A673 (cell line): ENCODE results near the gene LIN54. TPM values are rescaled to one million over a fixed set of nuclear protein-coding genes. Genes with fewer than 3 reads are reported as not detected.

Experiments
- BruUV-seq: library from RNA; stranded (reverse); fragments of 400-500 nt; replicated peaks from 2 replicates; lab custom pipeline; 2021; lab: Mats Ljungman, UMichigan
- CTCF ChIA-PET: fragments of 300-600 bp; sonication (Branson Sonifier 250); formaldehyde crosslinking; loops from one replicate; lab custom pipeline; 2022; ENCODE audit warnings: antibody characterized with exemption; lab: Charles Lee
- POLR2A ChIA-PET: fragments of 300-600 bp; sonication (Branson Sonifier 250); formaldehyde crosslinking; loops from one replicate; lab custom pipeline; 2022; ENCODE audit warnings: antibody characterized with exemption; ENCODE audit not compliant: low non-redundant PET; lab: Charles Lee
- DNase-seq: peaks from one replicate; pipeline ENCODE4 v3.0.0-alpha.2; 2015; ENCODE audit warnings: low spot score
- H3K27ac ChIP-seq: fragments of 200-600 bp; sonication (generic); 2 replicates; pipeline ENCODE4 v1.5.1; 2016; ENCODE audit warnings: mixed run types, low read depth, mild to moderate bottlenecking, mixed read lengths, antibody characterized with exemption, low read length; ENCODE audit not compliant: poor library complexity, severe bottlenecking
- H3K27me3 ChIP-seq: fragments of 200-600 bp; sonication (generic); replicated peaks from 2 replicates; pipeline ENCODE4 v1.6.1; 2017; ENCODE audit warnings: mixed run types, low read depth, mild to moderate bottlenecking, mixed read lengths, antibody characterized with exemption, low read length; ENCODE audit not compliant: insufficient read depth, poor library complexity
- H3K36me3 ChIP-seq: fragments of 200-600 bp; sonication (generic); 2 replicates; pipeline ENCODE4 v1.6.1; 2016; ENCODE audit warnings: mixed run types, mild to moderate bottlenecking, mixed read lengths, antibody characterized with exemption, low read length; ENCODE audit not compliant: insufficient read depth, poor library complexity, severe bottlenecking
- H3K4me1 ChIP-seq: fragments of 200-600 bp; sonication (generic); 2 replicates; pipeline ENCODE4 v1.6.1; 2017; ENCODE audit warnings: mixed run types, mild to moderate bottlenecking, mixed read lengths, antibody characterized with exemption, low read length; ENCODE audit not compliant: insufficient read depth, poor library complexity, severe bottlenecking
- H3K4me3 ChIP-seq: fragments of 200-600 bp; sonication (generic); 2 replicates; pipeline ENCODE4 v1.5.1; 2016; ENCODE audit warnings: low read depth, mixed run types, mild to moderate bottlenecking, mixed read lengths, low read length; ENCODE audit not compliant: poor library complexity, severe bottlenecking
- H3K9me3 ChIP-seq: fragments of 200-600 bp; sonication (generic); 2 replicates; pipeline ENCODE4 v1.6.1; 2016; ENCODE audit warnings: mixed run types, low read depth, mild to moderate bottlenecking, mixed read lengths, antibody characterized with exemption, low read length; ENCODE audit not compliant: poor library complexity, severe bottlenecking
- EZH2 ChIP-seq: fragments of 200-600 bp; sonication (generic); IDR thresholded peaks from 2 replicates; pipeline ENCODE4 v1.6.1; 2017; ENCODE audit warnings: borderline replicate concordance, low read depth, mild to moderate bottlenecking, mixed read lengths, antibody characterized with exemption, low read length; ENCODE audit not compliant: poor library complexity, severe bottlenecking
- intact Hi-C: fragments of 100-400 bp; cut with micrococcal nuclease; formaldehyde crosslinking; loops from one replicate; pipeline ENCODE4 v1.10.0; 2022; ENCODE audit not compliant: unreplicated experiment
- total RNA-seq: library from RNA; stranded (reverse); gene quantifications from 2 replicates; pipeline ENCODE4 v1.2.3, GENCODE V29; 2021
- TF ChIP-seq, protein P1 (sequence below): fragments of 300-800, 200-600 bp; sonication (generic); conservative IDR thresholded peaks from 2 replicates; pipeline ENCODE4 v1.5.1; 2017; ENCODE audit warnings: low read depth, mild to moderate bottlenecking, antibody characterized with exemption, low read length, moderate library complexity, mixed read lengths

The LIN54 gene
- total RNA-seq, 1 experiment from 2014 or later, result 16.0 TPM

DNA sequence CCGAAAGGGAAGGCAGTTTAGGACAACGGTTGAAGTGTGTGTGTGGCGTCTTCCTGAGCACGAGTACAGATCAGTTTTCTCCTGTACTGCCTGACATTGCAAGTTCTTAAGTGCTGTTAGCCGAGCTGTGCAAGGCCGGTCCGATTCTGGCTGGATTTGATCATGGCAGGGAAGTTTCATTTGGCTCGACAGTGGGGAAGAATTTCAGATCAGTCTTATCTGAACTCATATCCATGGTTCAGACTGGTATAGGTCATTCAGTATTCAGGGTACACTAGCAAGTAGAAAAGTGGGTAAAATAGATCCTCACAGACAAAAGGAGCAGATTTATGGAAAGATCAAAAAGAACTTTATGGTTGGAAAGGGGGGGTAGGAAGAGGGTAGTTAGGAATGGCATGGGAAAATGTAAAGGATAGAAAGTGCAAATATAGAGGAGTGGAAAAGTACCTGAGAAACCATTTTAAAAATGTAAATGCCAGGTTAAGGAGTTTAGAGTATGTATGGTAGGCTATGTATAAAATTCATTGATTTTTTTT lies 109.4 kb downstream of the LIN54 start:
- no peaks in the 10 kb centered on the region for H3K4me1 ChIP-seq
- ChIA-PET CTCF (no interaction called here), POLR2A (interaction anchor here (0.5 kb wide), 1 partner anchor 134 kb away, joined by 14 read pairs; the partner anchor contains the start of gene COPS4)
- intact Hi-C loops, result loop anchor here (2.0 kb wide), 1 partner anchor 112 kb away; no protein-coding TSS in a partner anchor
- peak overlapping the region; percentile 98 for H3K27ac ChIP-seq
- TF ChIP-seq EZH2, result no peak
- TF ChIP-seq, protein P1, sequence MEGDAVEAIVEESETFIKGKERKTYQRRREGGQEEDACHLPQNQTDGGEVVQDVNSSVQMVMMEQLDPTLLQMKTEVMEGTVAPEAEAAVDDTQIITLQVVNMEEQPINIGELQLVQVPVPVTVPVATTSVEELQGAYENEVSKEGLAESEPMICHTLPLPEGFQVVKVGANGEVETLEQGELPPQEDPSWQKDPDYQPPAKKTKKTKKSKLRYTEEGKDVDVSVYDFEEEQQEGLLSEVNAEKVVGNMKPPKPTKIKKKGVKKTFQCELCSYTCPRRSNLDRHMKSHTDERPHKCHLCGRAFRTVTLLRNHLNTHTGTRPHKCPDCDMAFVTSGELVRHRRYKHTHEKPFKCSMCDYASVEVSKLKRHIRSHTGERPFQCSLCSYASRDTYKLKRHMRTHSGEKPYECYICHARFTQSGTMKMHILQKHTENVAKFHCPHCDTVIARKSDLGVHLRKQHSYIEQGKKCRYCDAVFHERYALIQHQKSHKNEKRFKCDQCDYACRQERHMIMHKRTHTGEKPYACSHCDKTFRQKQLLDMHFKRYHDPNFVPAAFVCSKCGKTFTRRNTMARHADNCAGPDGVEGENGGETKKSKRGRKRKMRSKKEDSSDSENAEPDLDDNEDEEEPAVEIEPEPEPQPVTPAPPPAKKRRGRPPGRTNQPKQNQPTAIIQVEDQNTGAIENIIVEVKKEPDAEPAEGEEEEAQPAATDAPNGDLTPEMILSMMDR, result no peak
- no peak for DNase-seq
- no TSS peak for BruUV-seq
- H3K27me3 ChIP-seq, result no peaks in the 10 kb centered on the region
- H3K4me3 ChIP-seq, result peak overlapping the region; percentile 76
- no peaks in the 10 kb centered on the region for H3K36me3 ChIP-seq
- H3K9me3 ChIP-seq, result no peaks in the 10 kb centered on the region

DNA sequence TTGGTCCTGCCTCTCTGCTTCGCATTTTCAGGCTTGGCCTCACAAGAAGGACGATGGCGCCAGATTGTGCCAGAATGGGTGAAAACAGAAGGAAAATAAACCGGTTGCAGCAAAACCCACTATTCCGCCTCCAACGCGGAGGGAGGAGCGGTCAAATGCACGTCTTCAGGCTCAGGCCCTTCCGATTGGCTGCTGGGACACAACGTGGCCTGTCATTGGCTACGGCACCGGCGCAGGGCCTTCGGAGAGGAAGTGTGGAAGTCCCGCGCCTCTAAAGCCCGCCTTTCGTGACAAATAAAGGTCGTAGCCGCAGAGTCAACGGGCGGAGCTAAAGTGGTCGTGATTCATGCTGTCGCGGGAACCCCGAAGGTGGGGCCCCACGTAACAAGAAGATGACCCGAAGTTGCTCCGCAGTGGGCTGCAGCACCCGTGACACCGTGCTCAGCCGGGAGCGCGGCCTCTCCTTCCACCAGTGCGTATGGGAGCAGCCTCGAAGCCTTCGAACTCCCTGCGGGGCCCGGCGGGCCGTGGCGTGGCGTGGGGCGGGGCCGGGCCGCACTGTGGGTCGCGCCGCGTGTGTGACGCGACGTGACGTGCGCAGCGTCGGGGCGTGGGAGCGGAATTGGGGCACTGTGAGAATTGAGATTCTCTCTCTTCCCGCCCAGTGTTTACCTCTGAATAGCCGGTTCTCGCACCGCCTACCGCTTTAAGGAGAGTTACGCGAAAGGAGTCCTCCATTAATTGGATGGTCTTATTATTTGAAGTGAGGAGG lies 110.0 kb downstream of the LIN54 start, which contains the start of gene THAP9:
Gene THAP9, plus strand, starts transcription at position 325 of the 772 bp plus-strand sequence. Its CDS starts 68 bp downstream, at position 393.
- TF ChIP-seq, protein P1, result no peak
- TF ChIP-seq EZH2, result no peak
- Histone ChIP-seq H3K36me3 (no peaks in the 10 kb centered on the region), H3K4me3 (peak within 1 kb of the TSS; percentile 76), H3K27me3 (no peaks in the 10 kb centered on the region), H3K4me1 (no peaks in the 10 kb centered on the region), H3K9me3 (no peaks in the 10 kb centered on the region), H3K27ac (peak within 1 kb of the TSS; percentile 98)
- POLR2A ChIA-PET, result interaction anchor here (0.5 kb wide), 1 partner anchor 134 kb away, joined by 14 read pairs; the partner anchor contains the start of gene COPS4
- no TSS peak for BruUV-seq
- CTCF ChIA-PET, result no interaction called here
- peak; percentile 97 for DNase-seq
- intact Hi-C loops, result loop anchor here (2.0 kb wide), 1 partner anchor 112 kb away; no protein-coding TSS in a partner anchor

DNA sequence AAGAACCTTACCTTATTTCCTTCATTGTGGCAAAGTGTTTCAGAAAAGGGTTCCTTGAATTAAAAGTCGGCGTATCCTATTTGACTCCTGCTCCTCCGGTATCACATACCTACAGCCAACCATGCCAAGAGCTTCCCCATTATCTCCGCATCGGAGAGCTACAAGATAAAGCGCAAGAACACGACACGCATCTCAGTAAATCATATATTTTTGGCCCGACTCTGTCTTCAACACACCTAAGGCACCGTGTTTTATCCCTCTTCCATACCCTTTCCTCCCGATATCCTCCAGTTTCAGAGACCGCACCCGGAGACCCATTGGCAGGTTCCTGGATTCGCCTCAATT lies 110.6 kb downstream of the LIN54 start:
- ChIA-PET POLR2A (no interaction called here), CTCF (interaction anchor here (0.6 kb wide), 1 partner anchor 111 kb away, joined by 9 read pairs; no protein-coding TSS in a partner anchor)
- no peaks in the 10 kb centered on the region for H3K36me3 ChIP-seq
- H3K4me3 ChIP-seq, result peak overlapping the region; percentile 76
- no TSS peak for BruUV-seq
- H3K9me3 ChIP-seq, result no peaks in the 10 kb centered on the region
- TF ChIP-seq, protein P1, result no peak
- no peak for TF ChIP-seq EZH2
- H3K4me1 ChIP-seq, result no peaks in the 10 kb centered on the region
- DNase-seq, result no peak
- peak overlapping the region; percentile 98 for H3K27ac ChIP-seq
- intact Hi-C loops, result loop anchor here (2.0 kb wide), 1 partner anchor 113 kb away; no protein-coding TSS in a partner anchor
- H3K27me3 ChIP-seq, result no peaks in the 10 kb centered on the region
